T-helper 17 cell (primary cell): ENCODE results near the gene USP48. TPM values are rescaled to one million over a fixed set of nuclear protein-coding genes. Genes with fewer than 3 reads are reported as not detected.

Source experiments
- ATAC-seq: fragments of 150-1000 bp; cut with Tn5 transposase; 2 replicates; pipeline ENCODE4 v1.10.0; 2021; ENCODE audit warnings: mild to moderate bottlenecking, moderate library complexity
- DNase-seq, 3 donors: peaks; one replicate each; pipeline versions ENCODE4 v3.0.0 to v3.0.0-alpha.2; 2020 to 2021
- H3K9me3 ChIP-seq: one replicate; pipeline ENCODE4 v1.7.0; 2013; ENCODE audit warnings: low read length, mild to moderate bottlenecking; ENCODE audit not compliant: control insufficient read depth, poor library complexity, severe bottlenecking
- H3K27ac Mint-ChIP-seq: one replicate; pipeline ENCODE4 v1.8.0; 2022; ENCODE audit warnings: mild to moderate bottlenecking, moderate library complexity, mixed read lengths
- H3K27me3 Mint-ChIP-seq: one replicate; pipeline ENCODE4 v1.8.0; 2022; ENCODE audit warnings: mixed read lengths
- H3K36me3 Mint-ChIP-seq: one replicate; pipeline ENCODE4 v1.8.0; 2022; ENCODE audit warnings: low read depth, mixed read lengths
- H3K4me1 Mint-ChIP-seq: one replicate; pipeline ENCODE4 v1.8.0; 2022; ENCODE audit warnings: mild to moderate bottlenecking, mixed read lengths
- H3K4me3 Mint-ChIP-seq: one replicate; pipeline ENCODE4 v1.8.0; 2022; ENCODE audit warnings: mild to moderate bottlenecking, moderate library complexity, mixed read lengths
- total RNA-seq, 4 donors: library from RNA in 2 of 4; stranded (reverse) in 2 of 4; gene quantifications; one replicate each; pipeline ENCODE4 v1.2.3 and lab custom pipeline; 2022 to 2026

The USP48 gene
- total RNA-seq, 2 donors from 2014 or later = 84.3 to 93.3 TPM

- ATAC-seq (no peak), DNase-seq (no peak)
- H3K9me3 ChIP-seq = no peaks in the 10 kb centered on the region
- Mint-ChIP-seq H3K4me3 (no peak overlapping the region), H3K27me3 (no peaks in the 10 kb centered on the region), H3K36me3 (peaks cover 5% of the 10 kb centered on the region), H3K27ac (peak overlapping the region; percentile 81), H3K4me1 (peaks cover 7% of the 10 kb centered on the region)
These were observed 41.7 kb downstream of the USP48 start for GRCh38 chr1:21741206-21741605.

DNA sequence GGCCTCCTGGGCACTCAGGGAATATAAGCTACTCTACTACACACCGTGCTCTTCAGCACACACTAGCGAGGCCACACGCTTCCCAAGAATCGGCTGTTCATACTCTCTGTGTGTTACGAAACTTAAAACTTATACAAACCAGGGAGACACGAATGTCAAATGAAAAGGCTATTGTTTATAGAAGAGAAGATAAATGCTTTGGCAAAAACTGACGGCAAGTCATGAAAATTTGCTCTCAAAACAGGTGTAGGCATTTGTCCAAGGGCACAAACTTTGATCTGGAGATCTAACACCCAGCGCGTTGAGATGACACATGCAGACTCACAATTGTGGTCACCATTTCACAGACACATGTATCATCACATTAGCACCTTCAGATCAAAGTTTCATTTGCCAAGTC lies 46.1 kb downstream of the USP48 start:
- Mint-ChIP-seq H3K27ac (no peak overlapping the region), H3K27me3 (no peaks in the 10 kb centered on the region), H3K4me3 (no peak overlapping the region), H3K36me3 (peaks cover 6% of the 10 kb centered on the region), H3K4me1 (peaks cover 6% of the 10 kb centered on the region)
- ATAC-seq (no peak), DNase-seq (no peak)
- H3K9me3 ChIP-seq = no peaks in the 10 kb centered on the region

DNA sequence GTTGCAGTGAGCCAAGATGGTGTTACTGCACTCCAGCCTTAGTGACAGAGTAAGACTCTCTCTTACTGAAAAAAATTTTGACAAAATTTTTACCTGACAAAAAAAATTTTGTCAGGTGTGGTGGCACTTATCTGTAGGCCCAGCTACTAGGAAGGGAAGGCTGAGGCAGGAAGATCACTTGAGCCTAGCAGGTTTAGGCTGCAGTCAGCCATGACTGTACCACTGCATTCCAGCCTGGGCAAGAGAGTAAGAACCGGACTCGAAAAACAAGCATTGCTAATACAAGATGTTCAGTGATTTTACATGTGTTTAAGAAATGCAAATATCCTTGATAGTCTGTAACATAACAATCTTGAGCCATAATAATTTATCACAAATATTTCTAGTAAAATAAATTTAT lies 46.9 kb downstream of the USP48 start:
- DNase-seq (no peak), ATAC-seq (no peak)
- Mint-ChIP-seq H3K36me3 (peaks cover 6% of the 10 kb centered on the region), H3K27me3 (no peaks in the 10 kb centered on the region), H3K4me3 (no peak overlapping the region), H3K4me1 (peaks cover 6% of the 10 kb centered on the region), H3K27ac (no peak overlapping the region)
- H3K9me3 ChIP-seq = no peaks in the 10 kb centered on the region

GRCh38 chr1:21734526-21734925 lies 48.4 kb downstream of the USP48 start:
- H3K27ac Mint-ChIP-seq = no peak overlapping the region
- no peaks in the 10 kb centered on the region for H3K9me3 ChIP-seq
- H3K27me3 Mint-ChIP-seq = no peaks in the 10 kb centered on the region
- no peak overlapping the region for H3K4me3 Mint-ChIP-seq
- H3K4me1 Mint-ChIP-seq = no peaks in the 10 kb centered on the region
- peaks cover 3% of the 10 kb centered on the region for H3K36me3 Mint-ChIP-seq
- DNase-seq (no peak), ATAC-seq (no peak)

DNA sequence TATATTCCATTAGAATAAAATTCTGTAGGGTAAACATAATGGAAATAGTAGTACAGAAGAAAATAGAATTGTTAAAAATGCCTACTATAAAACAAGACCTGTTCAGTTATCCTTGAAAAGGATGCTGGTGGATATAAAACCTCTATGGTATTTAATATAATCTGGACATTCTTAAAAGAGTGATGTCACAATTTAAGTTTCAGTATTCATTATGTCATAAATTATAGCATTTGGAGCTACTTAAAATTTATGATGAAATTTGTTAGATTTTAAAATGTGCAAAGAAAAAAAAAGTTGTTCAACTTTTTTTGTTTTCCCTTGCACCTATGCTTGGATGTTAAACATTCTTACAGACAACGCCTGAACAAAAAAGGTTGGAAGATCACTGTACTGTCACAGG lies 50.3 kb downstream of the USP48 start:
- ATAC-seq (no peak), DNase-seq (no peak)
- H3K27me3 Mint-ChIP-seq = no peaks in the 10 kb centered on the region
- H3K36me3 Mint-ChIP-seq = peaks cover 6% of the 10 kb centered on the region
- H3K9me3 ChIP-seq = no peaks in the 10 kb centered on the region
- H3K27ac Mint-ChIP-seq = peak overlapping the region; percentile 21
- H3K4me1 Mint-ChIP-seq = no peaks in the 10 kb centered on the region
- no peak overlapping the region for H3K4me3 Mint-ChIP-seq

DNA sequence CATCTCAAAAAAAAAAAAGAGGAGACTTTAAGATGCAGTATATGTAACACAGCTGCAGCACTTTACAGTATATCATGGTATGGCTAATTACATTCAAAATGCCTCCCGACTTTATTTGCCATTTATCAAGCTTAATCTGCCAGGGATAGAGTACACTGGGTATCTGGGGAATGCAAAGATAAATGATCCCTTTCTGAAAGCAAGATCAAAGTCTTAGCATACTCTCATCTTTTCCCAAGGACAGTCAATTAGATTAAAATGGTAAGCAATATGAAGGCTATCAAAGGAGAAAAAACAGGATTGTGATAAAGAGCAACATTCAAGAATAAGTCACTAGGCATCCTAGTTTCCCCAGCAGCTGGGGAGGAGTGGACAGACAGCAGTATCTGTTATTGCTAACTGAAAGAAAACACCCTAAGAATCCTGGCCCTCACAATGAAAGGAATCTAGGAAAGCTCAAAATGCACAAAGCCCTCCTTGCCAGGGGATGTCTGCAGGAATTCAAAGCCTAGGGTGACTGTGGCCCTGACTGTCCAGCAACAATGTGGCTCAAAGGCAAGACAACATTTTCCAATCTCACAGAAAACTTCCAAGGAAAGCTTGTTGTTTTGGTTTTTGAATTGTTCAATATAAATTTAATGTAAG lies 57.1 kb downstream of the USP48 start:
- ATAC-seq (no peak), DNase-seq (no peak)
- H3K9me3 ChIP-seq = no peaks in the 10 kb centered on the region
- Mint-ChIP-seq H3K36me3 (peaks cover 6% of the 10 kb centered on the region), H3K4me1 (peaks cover 5% of the 10 kb centered on the region), H3K27me3 (no peaks in the 10 kb centered on the region), H3K27ac (peak overlapping the region; percentile 56), H3K4me3 (no peak overlapping the region)

DNA sequence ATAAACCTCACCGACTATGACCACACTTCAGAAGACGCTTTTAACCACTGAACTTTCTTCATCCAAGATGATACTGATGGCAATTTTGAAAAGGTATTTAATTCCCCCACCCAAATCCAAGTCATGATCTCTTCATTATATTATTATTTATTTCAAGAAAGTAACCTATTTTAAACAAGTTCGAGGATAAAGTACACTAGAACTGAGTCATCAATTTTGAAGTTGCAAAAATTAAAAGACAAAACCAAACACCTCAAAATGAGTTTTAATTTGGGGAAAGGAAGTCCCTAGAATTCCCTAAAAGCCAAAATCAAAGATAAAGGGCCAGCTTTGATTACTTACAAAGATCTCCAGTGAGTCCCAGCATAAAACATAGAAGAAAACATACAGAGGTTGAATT lies 58.4 kb downstream of the USP48 start:
- no peak overlapping the region for H3K4me3 Mint-ChIP-seq
- no peak overlapping the region for H3K27ac Mint-ChIP-seq
- no peak for DNase-seq
- peaks cover 6% of the 10 kb centered on the region for H3K36me3 Mint-ChIP-seq
- no peaks in the 10 kb centered on the region for H3K9me3 ChIP-seq
- no peak for ATAC-seq
- H3K27me3 Mint-ChIP-seq = no peaks in the 10 kb centered on the region
- H3K4me1 Mint-ChIP-seq = peaks cover 5% of the 10 kb centered on the region

DNA sequence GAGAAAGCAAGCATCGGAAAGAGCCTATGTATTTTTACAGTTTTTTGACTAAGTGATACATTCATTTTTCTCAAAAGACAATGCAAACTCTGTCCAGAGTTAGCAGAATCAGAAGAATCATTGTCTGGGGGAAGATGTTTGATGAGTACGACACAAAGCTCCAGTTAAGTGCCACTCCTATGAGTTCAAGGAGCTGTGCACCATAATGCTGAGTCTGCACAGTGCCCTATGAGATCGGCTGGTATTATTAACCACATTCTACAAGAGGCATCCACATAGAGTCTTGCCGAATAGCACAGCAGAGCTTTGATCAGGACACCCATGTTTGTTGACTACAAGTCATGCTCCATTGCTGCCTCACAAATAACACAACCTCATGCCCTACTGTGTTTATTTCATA lies 58.9 kb downstream of the USP48 start:
- no peak for DNase-seq
- ATAC-seq = no peak
- H3K9me3 ChIP-seq = no peaks in the 10 kb centered on the region
- Mint-ChIP-seq H3K4me1 (peaks cover 5% of the 10 kb centered on the region), H3K27ac (no peak overlapping the region), H3K27me3 (no peaks in the 10 kb centered on the region), H3K4me3 (no peak overlapping the region), H3K36me3 (peaks cover 6% of the 10 kb centered on the region)

GRCh38 chr1:21721295-21721985 lies 61.5 kb downstream of the USP48 start:
- peaks cover 7% of the 10 kb centered on the region for H3K36me3 Mint-ChIP-seq
- H3K4me3 Mint-ChIP-seq = no peak overlapping the region
- ATAC-seq (no peak), DNase-seq (no peak)
- H3K27me3 Mint-ChIP-seq = no peaks in the 10 kb centered on the region
- peaks cover 8% of the 10 kb centered on the region for H3K4me1 Mint-ChIP-seq
- peak overlapping the region; percentile 81 for H3K27ac Mint-ChIP-seq
- H3K9me3 ChIP-seq = no peaks in the 10 kb centered on the region

DNA sequence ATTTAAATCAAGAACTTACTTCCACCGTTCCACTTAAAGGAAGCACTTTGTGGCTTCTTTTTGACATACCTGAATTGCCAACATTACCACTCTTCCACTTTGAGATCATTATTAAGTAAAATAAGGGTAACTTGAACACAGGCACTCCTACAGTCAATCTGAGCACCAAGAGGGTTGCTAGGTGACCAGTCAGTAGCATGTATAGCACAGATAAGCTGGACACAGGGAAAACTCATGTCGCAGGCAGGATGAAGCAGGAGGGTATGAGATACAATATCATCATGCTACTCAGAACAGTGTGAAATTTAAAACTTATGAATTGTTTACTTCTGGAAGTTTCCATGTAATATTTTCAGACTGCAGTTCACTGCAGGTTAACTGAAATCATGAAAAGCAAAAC lies 66.8 kb downstream of the USP48 start:
- H3K36me3 Mint-ChIP-seq = peaks cover 11% of the 10 kb centered on the region
- no peaks in the 10 kb centered on the region for H3K9me3 ChIP-seq
- H3K4me3 Mint-ChIP-seq = no peak overlapping the region
- H3K4me1 Mint-ChIP-seq = peaks cover 13% of the 10 kb centered on the region
- ATAC-seq = no peak
- H3K27me3 Mint-ChIP-seq = no peaks in the 10 kb centered on the region
- peak overlapping the region; percentile 43 for H3K27ac Mint-ChIP-seq
- DNase-seq = no peak

DNA sequence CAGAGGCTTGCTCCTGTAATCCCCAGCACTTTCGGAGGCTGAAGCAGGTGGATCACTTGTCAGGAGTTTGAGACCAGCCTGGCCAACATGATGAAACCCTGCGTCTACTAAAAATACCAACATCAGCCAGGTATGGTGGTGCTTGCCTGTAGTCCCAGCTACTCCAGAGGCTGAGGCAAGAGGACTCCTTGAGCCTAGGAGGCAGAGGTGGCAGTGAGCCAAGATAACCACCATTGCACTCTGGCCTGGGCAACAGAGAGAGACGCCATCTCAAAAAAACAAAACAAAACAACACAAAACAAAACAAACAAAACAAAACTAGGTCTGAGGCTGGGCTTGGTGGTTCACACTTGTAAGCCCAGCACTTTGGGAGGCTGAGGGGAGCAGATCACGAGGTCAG lies 75.1 kb downstream of the USP48 start:
- peaks cover 11% of the 10 kb centered on the region for H3K4me1 Mint-ChIP-seq
- H3K36me3 Mint-ChIP-seq = peaks cover 9% of the 10 kb centered on the region
- no peaks in the 10 kb centered on the region for H3K9me3 ChIP-seq
- H3K27ac Mint-ChIP-seq = no peak overlapping the region
- H3K27me3 Mint-ChIP-seq = no peaks in the 10 kb centered on the region
- H3K4me3 Mint-ChIP-seq = no peak overlapping the region
- ATAC-seq = no peak
- DNase-seq = no peak

DNA sequence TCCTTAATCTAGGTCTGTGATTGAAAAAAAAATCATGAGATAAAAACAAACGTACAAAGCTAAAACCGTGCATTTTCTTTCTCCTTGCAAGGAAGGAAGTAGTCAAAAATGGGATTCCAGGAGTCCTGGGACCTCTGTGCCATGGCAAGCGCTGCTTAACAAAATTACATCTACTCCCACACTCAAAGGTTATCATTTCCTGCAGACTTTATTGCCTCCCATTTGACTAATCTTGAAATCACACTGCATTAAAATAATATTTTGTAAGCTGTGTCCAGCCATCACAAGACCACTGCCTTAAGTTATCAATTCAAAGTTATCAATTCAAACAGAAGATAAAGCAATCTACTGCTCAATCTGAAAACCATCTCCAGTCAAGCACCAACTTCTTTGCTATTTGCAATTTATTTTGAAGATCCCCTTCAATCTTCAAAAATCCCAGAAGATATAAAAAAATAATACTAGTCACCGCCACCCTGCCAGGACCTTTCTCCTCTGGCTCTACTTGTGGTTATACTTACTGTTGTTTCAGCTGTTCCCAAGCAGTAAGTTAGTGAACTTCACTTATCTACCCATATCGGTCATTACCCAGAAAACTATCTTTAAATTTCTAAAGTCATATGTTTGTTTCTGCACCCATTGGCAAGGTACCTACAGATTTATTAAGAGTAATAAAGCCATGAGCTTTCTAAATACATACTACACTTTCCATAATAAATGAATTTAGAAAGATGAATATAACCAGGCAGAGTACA lies 75.7 kb downstream of the USP48 start:
- H3K27ac Mint-ChIP-seq = no peak overlapping the region
- H3K9me3 ChIP-seq = no peaks in the 10 kb centered on the region
- DNase-seq = no peak
- H3K36me3 Mint-ChIP-seq = peaks cover 8% of the 10 kb centered on the region
- H3K4me1 Mint-ChIP-seq = peaks cover 9% of the 10 kb centered on the region
- no peak for ATAC-seq
- no peaks in the 10 kb centered on the region for H3K27me3 Mint-ChIP-seq
- H3K4me3 Mint-ChIP-seq = no peak overlapping the region

DNA sequence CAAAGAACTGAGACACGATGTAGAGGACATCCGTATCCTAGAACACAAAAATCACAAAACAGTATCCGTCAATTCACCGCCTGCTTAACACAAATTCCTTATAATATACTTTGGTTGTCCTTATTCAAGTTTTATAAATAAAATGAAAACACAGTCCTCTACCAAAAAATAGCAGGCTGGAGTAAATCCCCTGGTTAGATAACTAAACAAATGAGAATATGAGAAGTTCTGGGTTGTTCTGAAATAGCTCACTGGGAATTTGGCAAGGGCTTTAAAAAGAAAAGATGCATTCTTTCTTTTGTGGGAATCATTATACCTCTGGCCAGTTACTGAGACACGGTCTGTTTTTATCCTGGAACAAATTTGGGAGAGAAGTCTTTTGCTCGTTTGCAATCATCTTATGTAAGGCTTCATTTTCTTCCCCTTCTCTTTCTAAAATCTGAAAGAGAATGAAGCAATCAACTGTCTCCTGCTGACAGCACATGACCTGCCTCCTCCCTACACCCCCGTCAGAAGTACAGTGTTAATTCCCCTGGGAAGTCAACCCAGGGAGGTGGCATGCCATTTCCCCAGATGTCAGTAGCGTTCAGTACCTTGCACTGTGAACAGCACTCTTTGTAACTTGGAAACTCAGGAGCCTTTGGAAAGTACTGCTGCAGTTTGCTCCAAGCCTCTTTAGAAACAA lies 76.7 kb downstream of the USP48 start:
- H3K4me3 Mint-ChIP-seq = no peak overlapping the region
- no peak for DNase-seq
- no peaks in the 10 kb centered on the region for H3K27me3 Mint-ChIP-seq
- peaks cover 6% of the 10 kb centered on the region for H3K4me1 Mint-ChIP-seq
- no peak overlapping the region for H3K27ac Mint-ChIP-seq
- H3K36me3 Mint-ChIP-seq = peaks cover 8% of the 10 kb centered on the region
- ATAC-seq = no peak
- H3K9me3 ChIP-seq = no peaks in the 10 kb centered on the region
